HG02763 (cell line): Measurements from ENCODE around the gene NQO2.
A peak's percentile ranks its signal among the peaks of the same experiment; 100 is the strongest.

Experiments
- ATAC-seq: cut with Tn5 transposase; IDR thresholded peaks from one replicate; pipeline ENCODE4 v1.9.1; 2021; ENCODE audit warnings: mild to moderate bottlenecking, moderate library complexity; ENCODE audit not compliant: unreplicated experiment

Gene NQO2, protein sequence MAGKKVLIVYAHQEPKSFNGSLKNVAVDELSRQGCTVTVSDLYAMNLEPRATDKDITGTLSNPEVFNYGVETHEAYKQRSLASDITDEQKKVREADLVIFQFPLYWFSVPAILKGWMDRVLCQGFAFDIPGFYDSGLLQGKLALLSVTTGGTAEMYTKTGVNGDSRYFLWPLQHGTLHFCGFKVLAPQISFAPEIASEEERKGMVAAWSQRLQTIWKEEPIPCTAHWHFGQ

DNA sequence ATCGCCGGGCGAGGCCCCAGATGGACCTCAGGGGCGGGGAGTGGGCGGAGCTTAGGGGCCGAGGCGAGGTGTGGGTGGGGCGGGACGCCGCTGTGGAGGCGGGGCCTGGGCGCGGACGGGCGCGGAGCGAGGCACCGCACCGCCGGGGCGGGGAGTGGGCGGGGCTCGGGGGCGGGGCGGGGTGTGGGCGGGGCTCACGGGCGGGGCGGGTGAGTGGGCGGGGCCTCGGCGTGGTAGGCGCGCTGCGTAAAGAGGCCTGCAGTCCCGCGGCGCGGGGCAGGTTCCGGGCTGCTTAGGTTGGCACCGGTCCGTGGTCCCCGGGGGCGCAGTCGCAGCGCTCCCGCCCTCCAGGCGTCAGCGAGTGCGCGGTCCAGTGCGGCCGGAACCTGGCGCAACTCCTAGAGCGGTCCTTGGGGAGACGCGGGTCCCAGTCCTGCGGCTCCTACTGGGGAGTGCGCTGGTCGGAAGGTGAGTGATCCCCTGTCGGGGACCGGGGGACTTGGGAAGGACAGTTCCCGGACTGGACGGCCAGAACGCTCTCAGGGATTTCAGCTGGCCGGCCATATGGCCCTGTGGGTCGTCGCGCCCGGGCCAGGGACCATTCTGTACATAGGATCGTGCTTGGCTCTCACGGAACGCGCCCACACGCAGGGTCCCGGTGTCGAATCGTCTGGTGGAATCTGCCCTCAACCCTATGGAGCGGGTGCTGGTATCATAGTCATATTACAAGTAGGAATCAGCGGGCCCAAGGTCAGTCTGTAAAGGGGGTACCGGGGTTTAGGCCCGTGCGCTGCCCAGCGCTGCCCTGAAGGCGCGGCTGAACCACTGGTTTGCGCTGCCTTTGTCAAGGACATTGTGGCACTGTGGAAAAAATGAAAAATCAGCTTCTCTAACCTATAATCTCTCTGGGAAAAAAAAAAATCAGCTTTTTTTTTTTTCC, at the start of gene NQO2:
NQO2 (plus strand) TSS at position 277 of the 940 bp plus-strand sequence. CDS start 6,659 bp downstream, outside the sequence.
- peak; percentile 79 for ATAC-seq

DNA sequence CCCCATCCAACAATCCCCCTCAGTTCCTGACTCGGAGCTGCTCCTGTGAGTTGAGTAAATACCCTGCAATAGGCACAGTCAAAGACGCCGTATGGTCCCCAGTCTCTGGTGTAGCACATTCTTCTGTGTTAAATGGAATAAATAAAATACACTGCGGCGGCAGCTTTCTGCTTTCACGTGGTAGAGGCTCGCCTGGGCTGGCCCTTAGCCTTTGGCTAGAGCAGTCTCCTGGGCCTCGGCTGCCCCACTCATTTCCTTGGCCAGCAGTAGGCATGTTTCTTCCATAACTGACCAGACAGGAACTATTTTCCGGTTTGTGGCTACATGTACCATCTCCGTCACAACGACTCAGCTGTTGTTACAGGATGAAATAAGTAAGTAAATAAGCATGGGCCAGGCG, 49.0 kb upstream of the NQO2 start:
- ATAC-seq: no peak

DNA sequence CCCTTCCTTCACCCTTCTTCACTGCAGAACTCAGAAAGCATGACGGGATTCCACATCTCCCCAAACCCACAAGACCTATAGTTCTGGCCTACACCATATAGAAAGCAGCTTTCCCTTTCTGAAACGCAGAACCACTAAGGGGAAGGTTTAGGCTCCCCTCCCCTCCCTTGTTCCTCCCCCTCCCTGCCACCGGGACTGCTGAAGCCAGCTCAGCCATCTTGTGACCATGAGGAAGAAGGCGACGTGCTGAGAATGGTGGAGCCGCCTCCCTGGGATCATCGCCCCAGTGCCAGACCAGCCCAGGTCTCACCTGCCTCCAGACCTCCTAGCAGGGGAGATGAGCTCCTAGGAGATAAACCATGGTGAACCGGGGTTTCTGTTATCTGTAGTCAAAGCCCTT, 48.0 kb upstream of the NQO2 start:
- ATAC-seq: no peak

DNA sequence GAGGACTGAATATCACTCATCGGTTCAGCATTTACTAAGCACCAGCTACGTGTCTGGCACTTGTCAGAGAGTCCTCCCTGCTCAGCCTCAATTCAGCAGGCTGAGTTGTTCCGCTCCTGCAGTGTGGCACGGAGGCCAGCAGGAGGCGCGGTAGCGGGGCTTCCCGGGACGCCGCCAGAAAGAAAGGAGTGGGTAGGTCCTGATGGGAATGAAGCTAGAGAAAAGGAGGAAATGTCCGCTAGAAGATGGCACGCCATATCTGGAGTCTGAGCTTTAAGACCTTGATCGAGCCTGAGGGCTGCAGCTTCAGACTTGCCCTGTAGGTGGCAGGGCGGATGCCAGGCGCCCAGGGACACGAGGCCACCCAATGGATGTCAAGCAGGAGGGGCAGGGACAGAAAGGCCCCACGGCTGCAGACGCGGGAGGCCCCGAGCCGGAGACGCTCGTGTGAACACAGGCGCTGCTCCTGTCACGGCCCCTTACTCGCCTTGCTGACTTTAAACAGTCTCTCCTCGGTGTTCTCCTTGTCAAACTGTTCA, 47.1 kb upstream of the NQO2 start:
- no peak for ATAC-seq

DNA sequence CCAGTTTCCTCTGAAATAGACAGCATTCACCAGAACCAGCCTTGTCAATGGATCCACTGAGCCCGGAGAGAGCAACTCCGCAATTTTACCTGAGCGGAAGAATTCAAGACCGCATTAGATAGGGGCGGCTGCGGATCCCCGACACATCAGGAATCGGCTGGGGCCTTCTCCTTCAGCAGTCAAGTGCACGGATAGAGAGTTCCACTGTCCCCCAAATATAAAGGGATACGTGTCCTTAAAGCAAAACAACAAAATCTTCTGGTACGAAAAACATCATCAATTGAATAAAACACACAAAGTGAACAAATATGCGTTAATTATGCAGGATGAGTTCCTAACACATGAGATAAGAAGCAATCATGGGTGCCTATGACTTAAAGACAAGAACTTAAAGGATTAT, 46.6 kb upstream of the NQO2 start:
- ATAC-seq: no peak

DNA sequence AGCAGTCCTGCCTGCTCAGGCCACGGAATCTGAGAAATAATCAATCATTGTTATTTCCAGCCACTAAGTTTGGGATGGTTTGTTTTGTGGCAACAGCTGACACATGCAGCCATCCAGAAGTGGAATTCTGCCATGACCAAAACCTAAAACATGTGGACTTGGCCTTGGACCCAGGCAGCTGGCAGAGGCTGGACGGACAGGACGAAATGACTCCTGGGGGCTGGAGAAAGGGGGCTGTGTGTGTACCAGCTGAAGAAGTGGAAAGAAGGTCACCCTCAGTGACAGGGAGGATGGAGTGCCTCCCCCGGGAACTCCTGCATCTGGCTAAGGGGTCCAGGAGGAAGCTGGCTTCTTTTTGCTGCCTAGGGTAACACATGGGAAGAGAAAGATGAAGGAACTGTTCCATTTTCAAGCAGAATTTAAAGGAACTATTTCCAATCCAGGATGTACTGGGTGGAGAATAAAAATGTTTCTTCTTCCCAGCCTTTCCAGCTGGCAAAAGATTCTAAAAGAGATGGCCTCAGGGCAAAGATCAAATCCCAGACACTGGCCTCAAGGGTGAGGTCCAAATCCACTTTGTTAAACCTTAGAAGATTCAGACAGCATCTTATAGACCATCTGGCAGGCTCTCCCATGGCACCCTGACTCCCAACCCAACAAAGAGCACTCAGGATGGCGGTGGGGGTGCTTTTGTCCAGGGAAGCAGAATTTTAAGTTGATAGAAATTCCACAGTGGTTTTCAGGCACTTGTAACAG, 42.6 kb upstream of the NQO2 start:
- no peak for ATAC-seq

DNA sequence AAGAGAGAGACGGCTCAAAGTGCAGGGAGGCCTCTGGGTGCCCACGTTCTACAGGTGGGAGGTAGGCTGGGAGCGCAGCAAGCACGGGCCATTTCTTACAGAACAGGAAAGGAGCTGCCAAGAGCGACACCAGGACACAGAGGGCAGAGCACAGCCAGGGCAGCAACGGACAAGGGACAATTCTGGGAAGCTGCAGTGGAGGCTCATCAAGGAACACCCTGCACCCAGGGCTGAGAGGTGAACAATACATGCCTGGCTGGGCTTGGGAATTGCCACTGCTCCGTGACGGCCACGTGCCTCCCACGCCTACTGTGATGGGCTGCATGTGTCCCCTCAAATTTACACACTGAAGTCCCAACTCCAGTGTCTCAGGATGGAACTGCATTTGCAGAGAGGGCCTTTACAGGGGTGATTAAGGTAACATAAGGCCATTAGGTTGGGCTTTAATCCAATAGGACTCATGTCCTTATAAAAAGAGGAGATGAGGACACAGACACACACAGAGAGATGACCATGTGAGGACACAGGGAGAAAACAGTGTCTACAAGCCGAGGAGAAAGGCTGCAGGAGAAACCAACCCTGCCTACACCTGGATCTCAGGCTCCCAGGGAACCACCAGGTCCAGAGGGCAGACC, 41.9 kb upstream of the NQO2 start:
- ATAC-seq: no peak

DNA sequence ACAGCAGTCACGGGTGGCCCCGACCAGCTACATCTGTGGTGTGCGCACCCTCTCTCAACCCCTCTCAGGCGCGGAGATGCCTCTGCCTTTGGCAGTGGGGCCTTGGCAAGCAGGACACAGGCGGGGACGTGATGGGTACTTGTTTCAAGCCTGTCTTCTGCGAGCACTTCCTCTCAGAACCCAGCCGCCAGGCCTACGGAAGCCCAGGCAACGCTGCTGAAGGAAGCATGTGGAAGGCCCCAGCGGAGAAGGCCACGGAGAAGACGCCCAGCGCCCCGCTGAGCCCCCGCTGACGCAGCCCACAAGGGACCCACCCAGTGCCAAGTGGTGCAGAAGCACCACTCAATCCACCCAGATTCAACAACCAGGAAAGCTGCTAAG, 41.4 kb upstream of the NQO2 start:
- ATAC-seq: no peak

DNA sequence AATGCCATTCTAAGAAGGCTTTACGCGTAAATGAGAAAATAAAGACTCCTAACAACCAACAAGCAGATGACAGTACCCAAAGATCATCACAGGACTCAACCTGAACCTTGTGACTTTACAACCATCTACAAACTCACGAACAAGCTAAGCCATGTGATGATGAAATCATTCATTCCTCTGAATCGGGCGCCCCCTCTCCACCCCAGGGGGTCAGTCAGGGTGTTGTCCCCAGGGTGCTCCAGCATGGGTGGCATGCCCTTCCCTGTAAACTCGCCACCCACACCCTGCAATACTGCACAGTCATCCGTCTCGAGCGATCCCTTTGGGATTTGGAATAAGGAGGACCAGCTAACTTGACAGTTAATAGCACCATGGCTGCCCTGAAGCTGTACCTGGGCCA, 40.9 kb upstream of the NQO2 start:
- ATAC-seq: no peak

DNA sequence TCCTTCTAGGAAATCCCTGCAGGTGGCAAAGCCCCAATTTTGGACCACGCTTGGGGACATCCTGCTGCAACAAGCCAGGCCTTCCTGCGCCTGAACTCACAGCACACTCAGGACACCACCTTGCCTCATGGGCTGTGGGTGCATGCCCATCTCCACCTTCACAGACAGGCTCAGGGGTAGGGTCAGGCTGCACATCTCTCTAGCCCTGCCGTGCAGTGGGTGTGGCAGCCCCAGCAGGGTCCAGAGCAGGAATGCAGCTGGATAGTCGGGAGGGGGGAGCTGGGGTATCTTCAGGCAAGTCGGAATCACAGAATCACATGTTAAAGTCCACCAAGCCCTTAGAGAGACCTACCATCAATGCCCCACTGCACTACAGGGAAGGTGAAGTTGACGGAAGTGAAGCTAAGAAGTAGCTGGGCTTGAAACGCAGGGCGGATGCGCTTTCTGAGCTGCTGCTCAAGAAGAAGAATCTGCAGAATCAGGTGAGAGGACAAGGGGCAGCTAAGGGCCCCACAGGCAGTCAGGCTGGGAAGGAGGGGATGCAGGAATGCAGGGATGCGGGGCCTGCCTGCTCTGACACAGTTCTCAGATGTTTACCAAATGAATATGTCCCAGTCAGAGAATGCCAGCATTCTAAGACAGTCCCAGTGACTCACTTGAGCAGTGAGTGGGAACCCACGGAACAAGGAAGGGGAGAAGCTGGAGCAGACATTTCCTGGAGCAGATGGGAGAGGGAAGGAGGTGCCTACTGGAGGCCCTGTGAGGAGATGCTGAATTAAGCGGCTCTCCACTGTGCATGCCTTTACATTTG, 39.6 kb upstream of the NQO2 start:
- ATAC-seq: no peak

DNA sequence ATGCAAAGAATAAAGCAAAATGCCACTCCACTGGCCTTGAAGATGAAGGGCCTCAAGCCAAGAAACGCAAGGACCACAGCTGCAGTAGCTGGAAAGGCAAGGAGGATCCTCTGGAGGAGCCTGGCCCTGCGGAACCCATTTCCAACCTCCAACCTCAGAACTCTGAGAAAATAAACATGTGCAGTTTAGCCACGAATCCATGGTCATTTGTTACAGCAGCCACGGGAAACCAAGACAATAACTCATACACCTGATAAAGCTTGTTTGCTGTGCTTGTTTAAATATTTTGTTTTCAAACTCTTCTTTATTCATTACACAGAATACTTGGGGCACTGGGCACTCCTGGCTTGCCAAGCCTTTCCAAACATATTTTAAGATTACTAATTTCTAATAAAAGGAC, 38.8 kb upstream of the NQO2 start:
- ATAC-seq: no peak

DNA sequence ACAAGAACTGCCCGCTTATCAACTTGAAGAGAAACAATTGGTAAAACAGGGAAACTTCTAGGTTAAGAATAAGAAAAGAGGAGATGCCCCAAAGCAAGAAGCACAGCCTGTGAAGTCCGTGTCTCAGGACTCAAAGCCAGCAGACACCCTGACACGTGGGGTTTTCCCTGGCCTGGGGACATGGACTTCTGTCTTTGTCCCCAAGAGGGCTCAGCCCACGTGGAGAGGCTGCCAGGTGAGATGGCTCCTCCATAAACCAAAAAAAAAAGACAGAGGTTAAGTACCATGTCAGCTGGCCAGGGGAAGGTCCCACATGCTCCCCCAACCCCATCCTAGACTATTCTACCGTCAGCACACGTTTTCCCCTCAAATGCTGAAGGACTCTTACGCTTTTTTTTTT, 38.2 kb upstream of the NQO2 start:
- no peak for ATAC-seq

DNA sequence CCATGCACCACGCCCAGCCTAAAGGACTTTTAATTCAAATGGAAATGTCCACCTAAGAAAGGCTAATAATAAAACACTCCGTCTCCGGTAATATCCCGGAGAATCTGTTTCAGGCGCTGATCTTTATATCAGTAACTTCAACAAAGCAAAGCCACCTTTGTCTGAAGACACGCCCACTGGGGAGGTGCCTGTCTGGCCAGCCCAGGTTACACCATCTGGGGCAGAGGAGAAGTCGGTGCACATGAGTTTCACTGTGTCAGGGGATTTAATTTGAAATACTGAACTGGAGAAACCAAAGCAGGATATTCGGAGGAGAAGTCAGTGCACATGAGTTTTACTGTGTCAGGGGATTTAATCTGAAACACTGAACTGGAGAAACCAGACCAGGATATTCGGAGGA, 37.7 kb upstream of the NQO2 start:
- no peak for ATAC-seq

DNA sequence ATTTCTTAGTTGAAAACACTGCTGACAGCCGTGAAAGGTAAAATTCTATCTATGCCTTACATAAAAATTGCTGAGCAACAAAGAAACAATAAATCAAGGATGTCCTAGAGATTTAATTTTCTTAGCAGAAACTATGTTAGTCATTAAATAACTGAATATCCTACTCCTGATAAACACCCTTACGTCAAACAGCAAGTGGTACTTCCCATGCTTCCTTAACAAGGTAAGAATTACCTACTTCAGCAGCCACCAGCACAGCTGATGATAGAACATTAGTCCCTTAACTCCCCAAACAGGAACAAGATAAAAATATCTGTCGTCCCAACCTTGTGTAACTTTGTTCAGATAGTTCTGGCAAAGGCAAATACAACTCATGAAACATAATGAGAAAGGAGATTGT, 37.1 kb upstream of the NQO2 start:
- ATAC-seq: no peak

DNA sequence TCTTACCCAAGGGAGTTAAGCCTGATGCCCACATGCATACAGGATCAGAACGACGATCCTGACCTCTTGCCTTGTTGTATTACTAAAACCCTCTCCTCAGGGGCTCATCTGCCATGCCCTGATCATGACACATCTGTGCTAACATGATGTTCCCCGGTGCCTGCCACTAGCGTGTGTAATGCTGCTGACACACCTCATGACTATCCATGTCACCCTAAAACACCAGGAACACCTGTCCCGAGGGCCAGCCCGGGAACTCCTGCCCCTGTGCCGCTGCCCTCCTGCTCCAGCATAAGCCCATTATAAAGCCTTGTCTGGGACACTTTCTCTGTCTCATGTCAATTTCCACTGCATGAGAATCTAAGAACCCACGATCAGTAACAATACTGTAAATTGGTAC, 35.9 kb upstream of the NQO2 start:
- no peak for ATAC-seq

DNA sequence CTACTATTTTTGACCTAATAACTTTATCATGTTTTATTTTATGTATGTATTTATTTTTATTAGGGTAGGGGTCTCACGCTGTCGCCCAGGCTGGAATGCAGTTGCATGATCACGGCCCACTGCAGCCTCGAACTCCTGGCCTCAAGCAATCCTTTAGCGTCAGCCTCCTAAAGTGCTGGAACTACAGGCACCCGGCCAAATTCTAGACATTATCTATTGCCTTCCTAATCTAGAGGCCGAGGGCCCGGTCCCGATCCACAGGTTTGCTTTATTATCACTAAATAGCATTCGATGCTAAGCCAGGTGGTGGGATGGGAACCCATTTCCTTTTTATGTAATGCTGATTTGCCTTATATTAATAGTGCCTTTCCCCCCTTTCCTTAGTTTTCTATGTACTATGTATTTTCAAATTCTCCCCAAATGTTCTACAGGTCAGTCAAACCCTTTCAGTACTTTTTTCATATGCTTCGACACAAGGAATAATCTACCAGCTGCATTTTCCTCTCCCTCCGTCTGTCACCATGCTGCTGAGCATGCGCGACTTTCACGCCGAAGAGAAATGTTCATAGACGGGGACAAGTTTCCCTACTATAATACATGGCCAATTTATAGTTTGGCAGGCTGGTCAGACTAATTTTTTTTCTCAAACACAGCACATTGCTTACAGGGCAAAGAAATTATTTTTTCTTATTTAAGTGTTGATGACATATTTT, 34.7 kb upstream of the NQO2 start:
- no peak for ATAC-seq

DNA sequence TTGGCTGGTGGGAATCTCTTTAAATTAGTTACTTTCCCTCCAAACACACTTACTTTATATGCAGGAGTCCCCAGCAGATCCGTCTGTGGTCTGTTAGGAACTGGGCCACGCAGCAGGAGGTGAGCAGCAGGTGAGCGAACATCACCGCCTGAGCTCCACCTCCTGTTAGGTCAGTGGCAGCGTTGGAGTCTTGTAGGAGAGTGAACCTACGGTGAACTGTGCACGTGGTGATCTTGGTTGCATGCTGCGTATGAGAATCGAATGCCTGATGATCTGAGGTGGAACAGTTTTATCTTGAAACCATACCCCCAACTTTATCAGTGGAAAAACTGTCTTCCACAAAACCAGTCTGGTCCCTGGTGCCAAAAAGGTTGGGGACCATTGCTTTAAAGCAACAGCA, 33.3 kb upstream of the NQO2 start:
- no peak for ATAC-seq

DNA sequence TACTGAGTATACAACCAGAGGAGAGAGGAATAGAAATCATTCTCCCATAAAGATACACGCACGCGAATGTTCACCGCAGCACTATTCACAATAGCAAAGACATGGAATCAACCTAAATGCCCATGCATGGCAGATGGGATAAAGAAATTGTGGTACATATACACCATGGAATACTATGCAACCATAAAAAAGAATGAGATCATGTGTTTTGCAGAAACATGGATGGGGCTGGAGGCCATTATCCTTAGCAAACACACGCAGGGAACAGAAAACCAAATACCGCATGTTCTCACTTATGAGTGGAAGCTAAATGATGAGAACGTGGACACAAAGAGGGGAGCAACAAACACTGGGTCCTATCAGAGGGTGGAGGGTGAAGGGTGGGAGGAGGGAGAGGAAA, 31.8 kb upstream of the NQO2 start:
- ATAC-seq: no peak

DNA sequence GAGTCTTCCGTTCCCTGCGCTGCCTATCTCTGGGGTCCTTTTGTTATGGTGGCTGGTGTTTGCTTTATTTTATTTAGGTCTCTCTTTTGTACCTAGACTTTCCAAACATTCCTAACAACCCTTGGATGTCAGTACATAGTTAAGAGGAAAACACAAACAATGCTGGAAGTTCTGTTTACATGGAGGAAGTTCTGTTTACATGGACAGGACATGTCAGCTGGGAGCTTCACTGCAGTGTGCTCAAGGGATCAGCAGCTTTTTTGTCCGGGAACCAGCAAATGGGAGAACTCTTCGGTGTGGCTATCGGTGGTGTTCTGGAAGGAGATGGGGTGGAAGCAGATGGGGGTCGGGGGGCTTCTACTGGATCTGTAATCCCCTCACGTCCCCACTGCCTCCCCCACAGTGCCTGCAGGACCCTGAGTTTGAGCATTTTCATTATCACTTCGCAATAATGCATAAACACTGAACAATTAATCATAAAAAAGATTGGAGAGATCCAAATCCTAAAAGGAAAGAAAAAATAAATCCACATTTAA, 31.0 kb upstream of the NQO2 start:
- ATAC-seq: no peak
